Glutamatergic neuron (in vitro differentiated cells): ENCODE results near the gene RCC1. TPM values are rescaled to one million over a fixed set of nuclear protein-coding genes. Genes with fewer than 3 reads are reported as not detected.
A peak's percentile ranks its signal among the peaks of the same experiment; 100 is the strongest.
"Not testable (repeated sequence)": the region's sequence is repeated elsewhere in the genome, so short reads cannot be mapped to it uniquely, and the experiment has no call there.

Experiments
- DNase-seq: peaks from one replicate; pipeline ENCODE4 v3.0.0; 2022
- H3K27ac Mint-ChIP-seq: one replicate; pipeline ENCODE4 v1.8.0; 2020; ENCODE audit warnings: mild to moderate bottlenecking, mixed read lengths, inconsistent platforms; ENCODE audit not compliant: unreplicated experiment
- H3K27me3 Mint-ChIP-seq: one replicate; pipeline ENCODE4 v1.8.0; 2020; ENCODE audit warnings: mild to moderate bottlenecking, moderate library complexity, mixed read lengths, inconsistent platforms; ENCODE audit not compliant: unreplicated experiment
- H3K36me3 Mint-ChIP-seq: one replicate; pipeline ENCODE4 v1.8.0; 2020; ENCODE audit warnings: mild to moderate bottlenecking, mixed read lengths, inconsistent platforms; ENCODE audit not compliant: unreplicated experiment
- H3K4me1 Mint-ChIP-seq: one replicate; pipeline ENCODE4 v1.8.0; 2020; ENCODE audit warnings: mild to moderate bottlenecking, low read depth, mixed read lengths, inconsistent platforms; ENCODE audit not compliant: unreplicated experiment
- H3K4me3 Mint-ChIP-seq: one replicate; pipeline ENCODE4 v1.8.0; 2020; ENCODE audit warnings: mild to moderate bottlenecking, mixed read lengths, inconsistent platforms; ENCODE audit not compliant: unreplicated experiment
- H3K9me3 Mint-ChIP-seq: one replicate; pipeline ENCODE4 v1.8.0; 2020; ENCODE audit warnings: mild to moderate bottlenecking, moderate library complexity, mixed read lengths, inconsistent platforms; ENCODE audit not compliant: unreplicated experiment
- total RNA-seq: library from RNA; stranded (reverse); fragmentation: NEBNext Ultra II Directional; extraction: Animal tissue kit (Norgen Biotek cat#: 25700); gene quantifications from one replicate; pipeline ENCODE4 v1.2.1, GENCODE V29; 2021; ENCODE audit not compliant: unreplicated experiment
- TF ChIP-seq, protein P1 (sequence below): fragments of 200-600 bp; sonication (generic); IDR thresholded peaks from one replicate; pipeline ENCODE4 v1.5.0; 2021; ENCODE audit not compliant: partially characterized antibody, unreplicated experiment

RCC1 gene
- total RNA-seq, 1 donor from 2014 or later, result 12.3 TPM

DNA sequence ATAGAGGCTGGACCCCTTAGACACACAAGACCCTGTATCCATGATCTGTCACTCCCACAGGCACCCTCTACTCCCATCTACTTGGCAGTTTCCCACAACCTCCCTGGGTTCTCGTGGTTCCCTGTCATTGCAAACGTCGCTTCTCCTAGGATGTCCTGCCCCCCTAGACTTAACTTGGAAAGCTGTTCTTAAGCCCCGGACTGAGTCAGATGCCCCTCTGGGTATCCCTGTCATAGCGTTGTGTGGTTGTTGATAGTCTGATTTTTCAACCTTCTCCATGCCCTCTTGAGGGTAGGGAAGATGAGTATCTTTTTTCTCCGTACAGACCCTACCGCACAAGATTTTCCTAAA lies 11.8 kb downstream of the RCC1 start:
- DNase-seq, result no peak
- H3K4me1 Mint-ChIP-seq, result peaks cover 6% of the 10 kb centered on the region
- peaks cover 6% of the 10 kb centered on the region for H3K9me3 Mint-ChIP-seq

DNA sequence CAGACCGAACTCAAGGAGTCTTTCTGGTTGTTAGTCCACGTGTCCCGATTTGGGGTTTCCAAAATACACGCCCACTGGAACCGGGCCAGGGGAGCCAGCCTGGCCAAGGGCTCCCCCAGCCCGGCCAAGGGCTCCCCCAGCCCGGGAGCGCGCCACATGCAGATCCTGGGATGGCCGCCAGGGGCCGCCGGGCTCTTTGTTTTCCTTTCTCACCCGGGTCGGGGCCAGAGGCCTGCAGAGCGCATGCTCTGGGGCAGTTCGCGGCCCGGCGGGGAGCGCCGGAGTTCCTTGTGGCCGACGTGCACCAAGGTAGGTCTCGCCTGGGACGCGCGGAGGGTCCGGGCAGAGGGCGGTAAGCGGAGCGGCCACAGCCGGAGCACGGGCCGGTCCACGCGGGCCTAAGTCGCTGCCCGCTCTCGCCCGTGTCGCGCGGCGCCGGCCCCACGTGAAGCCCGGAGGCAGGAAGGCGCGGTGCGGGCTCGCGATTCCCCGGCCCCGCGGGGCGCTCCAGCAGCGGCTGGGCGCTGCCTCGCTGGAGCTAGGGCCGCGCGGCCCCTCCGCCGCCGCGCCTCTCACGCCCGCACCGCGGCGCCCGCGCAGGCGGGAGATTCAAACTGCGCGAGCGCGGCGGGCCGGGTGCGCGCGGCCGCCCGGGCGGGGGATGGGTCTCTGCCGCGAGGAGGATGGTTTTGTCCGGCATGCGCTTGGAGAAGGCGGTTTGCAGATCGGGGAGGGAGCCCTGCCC lies 12.3 kb downstream of the RCC1 start:
- H3K4me3 Mint-ChIP-seq, result peak overlapping the region; percentile 90
- DNase-seq, result peak; percentile 94
- H3K9me3 Mint-ChIP-seq, result peaks cover 6% of the 10 kb centered on the region
- H3K27me3 Mint-ChIP-seq, result peaks cover 11% of the 10 kb centered on the region
- H3K36me3 Mint-ChIP-seq, result no peaks in the 10 kb centered on the region
- TF ChIP-seq, protein P1, sequence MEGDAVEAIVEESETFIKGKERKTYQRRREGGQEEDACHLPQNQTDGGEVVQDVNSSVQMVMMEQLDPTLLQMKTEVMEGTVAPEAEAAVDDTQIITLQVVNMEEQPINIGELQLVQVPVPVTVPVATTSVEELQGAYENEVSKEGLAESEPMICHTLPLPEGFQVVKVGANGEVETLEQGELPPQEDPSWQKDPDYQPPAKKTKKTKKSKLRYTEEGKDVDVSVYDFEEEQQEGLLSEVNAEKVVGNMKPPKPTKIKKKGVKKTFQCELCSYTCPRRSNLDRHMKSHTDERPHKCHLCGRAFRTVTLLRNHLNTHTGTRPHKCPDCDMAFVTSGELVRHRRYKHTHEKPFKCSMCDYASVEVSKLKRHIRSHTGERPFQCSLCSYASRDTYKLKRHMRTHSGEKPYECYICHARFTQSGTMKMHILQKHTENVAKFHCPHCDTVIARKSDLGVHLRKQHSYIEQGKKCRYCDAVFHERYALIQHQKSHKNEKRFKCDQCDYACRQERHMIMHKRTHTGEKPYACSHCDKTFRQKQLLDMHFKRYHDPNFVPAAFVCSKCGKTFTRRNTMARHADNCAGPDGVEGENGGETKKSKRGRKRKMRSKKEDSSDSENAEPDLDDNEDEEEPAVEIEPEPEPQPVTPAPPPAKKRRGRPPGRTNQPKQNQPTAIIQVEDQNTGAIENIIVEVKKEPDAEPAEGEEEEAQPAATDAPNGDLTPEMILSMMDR, result peak; percentile 100
- H3K27ac Mint-ChIP-seq, result no peak overlapping the region
- peaks cover 6% of the 10 kb centered on the region for H3K4me1 Mint-ChIP-seq

More for the DNA sequence above, 11.8 kb downstream of the RCC1 start:
- H3K4me3 Mint-ChIP-seq, result peak overlapping the region; percentile 71
- TF ChIP-seq, protein P1, result no peak
- H3K27me3 Mint-ChIP-seq, result peaks cover 11% of the 10 kb centered on the region
- H3K27ac Mint-ChIP-seq, result peak overlapping the region; percentile 46
- no peaks in the 10 kb centered on the region for H3K36me3 Mint-ChIP-seq

DNA sequence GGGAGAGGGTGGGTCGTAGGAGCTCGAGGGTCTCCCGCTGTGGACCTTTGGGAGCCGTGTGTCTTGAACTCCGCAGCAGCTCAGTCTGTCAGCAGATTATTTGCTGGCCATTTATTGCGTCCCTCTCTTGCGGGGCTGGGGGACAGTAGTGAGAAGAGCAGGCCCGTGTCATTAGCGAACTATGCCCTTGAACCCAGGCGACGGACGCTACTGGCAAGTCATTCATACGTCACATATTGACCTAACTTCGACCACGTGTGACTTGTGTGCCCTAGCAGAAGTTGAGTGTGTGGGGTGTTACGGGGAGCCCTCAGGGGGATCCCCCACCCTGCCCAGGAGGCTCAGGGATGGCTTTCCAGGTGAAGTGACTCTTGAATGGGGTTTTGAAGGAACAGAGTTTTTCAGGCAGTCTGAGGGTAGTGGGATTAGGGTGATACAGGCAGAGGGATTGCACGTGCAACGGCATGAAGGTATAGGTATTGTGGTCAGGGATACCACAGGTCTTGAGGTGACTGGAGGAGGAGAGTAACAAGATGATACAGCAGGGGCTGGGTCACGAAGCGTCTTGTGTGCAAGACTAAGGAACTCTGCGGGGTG lies 13.0 kb downstream of the RCC1 start:
- no peaks in the 10 kb centered on the region for H3K36me3 Mint-ChIP-seq
- TF ChIP-seq, protein P1, result no peak
- H3K27ac Mint-ChIP-seq, result peak overlapping the region; percentile 14
- H3K9me3 Mint-ChIP-seq, result peaks cover 6% of the 10 kb centered on the region
- no peak for DNase-seq
- H3K4me1 Mint-ChIP-seq, result peaks cover 6% of the 10 kb centered on the region
- peaks cover 11% of the 10 kb centered on the region for H3K27me3 Mint-ChIP-seq
- H3K4me3 Mint-ChIP-seq, result peak overlapping the region; percentile 90

- Mint-ChIP-seq H3K36me3 (no peaks in the 10 kb centered on the region), H3K9me3 (peaks cover 6% of the 10 kb centered on the region), H3K4me1 (peaks cover 6% of the 10 kb centered on the region), H3K27ac (no peak overlapping the region), H3K4me3 (peak overlapping the region; percentile 15), H3K27me3 (peaks cover 11% of the 10 kb centered on the region)
- TF ChIP-seq, protein P1, result no peak
- DNase-seq, result no peak
Observed at GRCh38 chr1:28519946-28520725, 14.3 kb downstream of the RCC1 start.

DNA sequence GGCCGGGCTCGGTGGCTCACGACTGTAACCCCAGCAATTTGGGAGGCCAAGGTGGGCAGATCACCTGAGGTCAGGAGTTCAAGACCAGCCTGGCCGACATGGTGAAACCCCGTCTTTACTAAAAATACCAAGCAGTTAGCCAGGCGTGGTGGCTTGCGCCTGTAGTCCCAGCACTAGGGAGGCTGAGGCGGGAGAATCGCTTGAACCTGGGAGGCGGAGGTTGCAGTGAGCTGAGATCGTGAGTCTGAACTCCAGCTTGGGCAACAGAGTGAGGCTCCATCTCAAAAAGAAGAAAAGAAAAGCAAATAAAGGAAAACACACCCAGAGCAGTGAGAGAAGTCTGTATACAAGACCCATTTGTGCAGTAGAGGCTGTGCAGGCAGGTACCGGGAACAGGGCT lies 15.0 kb downstream of the RCC1 start:
- H3K27ac Mint-ChIP-seq, H3K36me3 Mint-ChIP-seq, DNase-seq, H3K9me3 Mint-ChIP-seq, H3K4me1 Mint-ChIP-seq, H3K4me3 Mint-ChIP-seq: not testable (repeated sequence)
- peaks cover 11% of the 10 kb centered on the region for H3K27me3 Mint-ChIP-seq
